IMR-90 (cell line): Measurements from ENCODE around the gene ARMH4. TPM values are rescaled to one million over a fixed set of nuclear protein-coding genes. Genes with fewer than 3 reads are reported as not detected.

Experiments
- ATAC-seq: fragments of 200-7000 bp; cut with Tn5 transposase; 2 replicates; pipeline ENCODE4 v1.9.1; 2020; ENCODE audit warnings: low read depth, mild to moderate bottlenecking, moderate library complexity
- BruUV-seq: library from RNA; stranded (reverse); fragments of 400-500 nt; replicated peaks from 2 replicates; lab custom pipeline; 2021; lab: Mats Ljungman, UMichigan
- CTCF ChIA-PET: fragments of 300-600 bp; formaldehyde crosslinking; extraction: SDS; loops from one replicate; lab custom pipeline; 2021; ENCODE audit warnings: antibody characterized with exemption; lab: Yijun Ruan, JAX
- POLR2A ChIA-PET: fragments of 300-600 bp; sonication (Branson Sonifier 250); formaldehyde crosslinking; loops from one replicate; lab custom pipeline; 2022; ENCODE audit warnings: antibody characterized with exemption; ENCODE audit not compliant: unreplicated experiment; lab: Charles Lee
- DNase-seq: peaks from one replicate; pipeline ENCODE4 v3.0.0; 2013
- H2AFZ ChIP-seq: replicated peaks from 2 replicates; pipeline ENCODE3; 2013; ENCODE audit warnings: low read length, mild to moderate bottlenecking; ENCODE audit not compliant: poor library complexity
- H2AK5ac ChIP-seq: 2 replicates; pipeline ENCODE4 v1.6.1; 2013; ENCODE audit warnings: low read depth, low read length, inconsistent platforms
- H2AK9ac ChIP-seq: replicated peaks from 2 replicates; pipeline ENCODE3; 2013; ENCODE audit warnings: mild to moderate bottlenecking, low read depth, low read length, moderate library complexity; ENCODE audit not compliant: poor library complexity
- H2BK120ac ChIP-seq: 2 replicates; pipeline ENCODE4 v1.6.1; 2013; ENCODE audit warnings: low read depth, low read length, inconsistent platforms
- H2BK15ac ChIP-seq: 3 replicates; pipeline ENCODE4 v1.6.1; 2013; ENCODE audit warnings: low read depth, low read length, inconsistent platforms
- H2BK20ac ChIP-seq: 2 replicates; pipeline ENCODE4 v1.6.1; 2013; ENCODE audit warnings: low read depth, mild to moderate bottlenecking, inconsistent platforms, low read length, moderate library complexity
- H2BK5ac ChIP-seq: 2 replicates; pipeline ENCODE4 v1.6.1; 2013; ENCODE audit warnings: mild to moderate bottlenecking, low read depth, low read length, inconsistent platforms; ENCODE audit not compliant: poor library complexity, severe bottlenecking
- H3K14ac ChIP-seq: replicated peaks from 2 replicates; pipeline ENCODE4 v1.6.1; 2013; ENCODE audit warnings: low read depth, low read length, inconsistent platforms
- H3K18ac ChIP-seq: 2 replicates; pipeline ENCODE4 v1.6.1; 2013; ENCODE audit warnings: low read depth, low read length, control low read depth
- H3K23ac ChIP-seq: 2 replicates; pipeline ENCODE4 v1.6.1; 2013; ENCODE audit warnings: low read depth, low read length, inconsistent platforms
- H3K27ac ChIP-seq: 2 replicates; pipeline ENCODE4 v1.5.1; 2013; ENCODE audit warnings: mild to moderate bottlenecking, control low read depth, low read length; ENCODE audit not compliant: insufficient read depth
- H3K27me3 ChIP-seq: 2 replicates; pipeline ENCODE4 v1.6.1; 2013; ENCODE audit warnings: low read length; ENCODE audit not compliant: control insufficient read depth, insufficient read depth
- H3K36me3 ChIP-seq: 2 replicates; pipeline ENCODE4 v1.6.1; 2013; ENCODE audit warnings: low read length, mixed read lengths; ENCODE audit not compliant: control insufficient read depth, insufficient read depth
- H3K4ac ChIP-seq: 2 replicates; pipeline ENCODE4 v1.6.1; 2013; ENCODE audit warnings: low read depth, low read length, inconsistent platforms
- H3K4me1 ChIP-seq: 2 replicates; pipeline ENCODE4 v1.6.1; 2013; ENCODE audit warnings: low read length, mixed read lengths; ENCODE audit not compliant: control insufficient read depth, insufficient read depth
- H3K4me2 ChIP-seq: 2 replicates; pipeline ENCODE4 v1.6.1; 2013; ENCODE audit warnings: low read depth, mild to moderate bottlenecking, control low read depth, low read length, moderate library complexity
- H3K4me3 ChIP-seq: 2 replicates; pipeline ENCODE4 v1.5.1; 2013; ENCODE audit warnings: low read depth, mild to moderate bottlenecking, control low read depth, low read length, moderate library complexity; ENCODE audit not compliant: insufficient read depth
- H3K56ac ChIP-seq: 2 replicates; pipeline ENCODE4 v1.6.1; 2013; ENCODE audit warnings: low read length, inconsistent platforms; ENCODE audit not compliant: insufficient read depth; ENCODE audit errors: extremely low read depth
- H3K79me1 ChIP-seq, 2 experiments: 2 replicates each; pipeline ENCODE4 v1.6.1; 2013; ENCODE audit warnings: low read length in 2 of 2, inconsistent platforms in 1 of 2, low read depth in 1 of 2
- H3K9ac ChIP-seq: 2 replicates; pipeline ENCODE4 v1.6.1; 2013; ENCODE audit warnings: low read depth, low read length, control low read depth
- H3K9me1 ChIP-seq: 2 replicates; pipeline ENCODE4 v1.6.1; 2013; ENCODE audit warnings: low read length, inconsistent platforms; ENCODE audit not compliant: insufficient read depth
- H3K9me3 ChIP-seq: 2 replicates; pipeline ENCODE4 v1.6.1; 2013; ENCODE audit warnings: low read length; ENCODE audit not compliant: control insufficient read depth, insufficient read depth
- H4K20me1 ChIP-seq: 2 replicates; pipeline ENCODE4 v1.6.1; 2013; ENCODE audit warnings: low read length, inconsistent platforms; ENCODE audit not compliant: insufficient read depth
- H4K5ac ChIP-seq: 2 replicates; pipeline ENCODE4 v1.6.1; 2013; ENCODE audit warnings: mild to moderate bottlenecking, low read depth, low read length, control low read depth
- H4K8ac ChIP-seq, 2 experiments: 2 replicates each; pipeline ENCODE4 v1.6.1; 2013; ENCODE audit warnings: low read depth in 2 of 2, low read length in 2 of 2, control low read depth in 1 of 2, inconsistent platforms in 1 of 2
- H4K91ac ChIP-seq: 2 replicates; pipeline ENCODE4 v1.6.1; 2013; ENCODE audit warnings: low read depth, low read length, inconsistent platforms; ENCODE audit not compliant: insufficient read depth
- CHD1 ChIP-seq: IDR thresholded peaks from 2 replicates; pipeline ENCODE4 v1.6.1; 2012; ENCODE audit warnings: low read depth, low read length, improper control_type of control experiment
- FOS ChIP-seq: fragments of 150-350 bp; IDR thresholded peaks from 2 replicates; pipeline ENCODE4 v1.6.1; 2016; ENCODE audit warnings: low read depth, low read length
- MAFK ChIP-seq: IDR thresholded peaks from 2 replicates; pipeline ENCODE4 v1.6.1; 2012; ENCODE audit warnings: low read depth, low read length, improper control_type of control experiment
- MAZ ChIP-seq: IDR thresholded peaks from 2 replicates; pipeline ENCODE4 v1.6.1; 2012; ENCODE audit warnings: low read depth, mild to moderate bottlenecking, low read length, improper control_type of control experiment, moderate library complexity, borderline replicate concordance
- MXI1 ChIP-seq: IDR thresholded peaks from 2 replicates; pipeline ENCODE4 v1.6.1; 2012; ENCODE audit warnings: low read depth, mild to moderate bottlenecking, low read length, moderate library complexity, borderline replicate concordance
- NFE2L2 ChIP-seq: fragments of 150-350 bp; IDR thresholded peaks from 2 replicates; pipeline ENCODE4 v1.6.1; 2016; ENCODE audit warnings: low read depth, mild to moderate bottlenecking, low read length
- POLR2A ChIP-seq: IDR thresholded peaks from 2 replicates; pipeline ENCODE4 v1.6.1; 2012; ENCODE audit warnings: mild to moderate bottlenecking, low read depth, low read length
- RCOR1 ChIP-seq: IDR thresholded peaks from 2 replicates; pipeline ENCODE4 v1.6.1; 2012; ENCODE audit warnings: mild to moderate bottlenecking, low read length, improper control_type of control experiment; ENCODE audit not compliant: insufficient replicate concordance
- RFX5 ChIP-seq: IDR thresholded peaks from 2 replicates; pipeline ENCODE4 v1.8.0; 2012; ENCODE audit warnings: low read depth, mild to moderate bottlenecking, low read length, moderate library complexity
- SMC3 ChIP-seq: fragments of 150-350 bp; IDR thresholded peaks from 2 replicates; pipeline ENCODE4 v1.6.1; 2016; ENCODE audit warnings: low read depth, mild to moderate bottlenecking, antibody characterized with exemption, low read length, moderate library complexity
- WGBS, 2 experiments: methylation state at CpG; one replicate each; pipeline versions ENCODE4 v1.1.5 to v1.1.7; 2013; ENCODE audit warnings: missing lambda C conversion rate in 2 of 2; ENCODE audit not compliant: insufficient read length in 1 of 2; ENCODE audit errors: extremely low coverage in 2 of 2; 5-methylcytosine and 5-hydroxymethylcytosine counted together
- dilution Hi-C: fragments of 300-500 bp; cut with HindIII; formaldehyde crosslinking; loops from one replicate; pipeline ENCODE4 v1.14.3; 2018; ENCODE audit warnings: low sequenced_read_pairs; ENCODE audit not compliant: unreplicated experiment
- in situ Hi-C: fragments of 300-500 bp; cut with MboI; formaldehyde crosslinking; loops from 3 replicates; pipeline ENCODE4 v1.14.3; 2019; ENCODE audit warnings: low sequenced_read_pairs, inconsistent platforms, mixed read lengths
- intact Hi-C: fragments of 100-400 bp; cut with micrococcal nuclease; formaldehyde crosslinking; loops from 2 replicates; pipeline ENCODE4 v1.10.0; 2022
- polyA plus RNA-seq, 3 experiments: library from polyadenylated mRNA; depleted of rRNA; stranded (reverse); fragments of >200 nt; gene quantifications; 2 replicates each; pipeline ENCODE4 v1.2.3, GENCODE V29; 2012; ENCODE audit warnings: low replicate concordance in 1 of 3
- total RNA-seq: library from RNA; depleted of rRNA; stranded (reverse); fragments of >200 nt; gene quantifications from 2 replicates; pipeline ENCODE4 v1.2.3, GENCODE V29; 2012
- TF ChIP-seq, protein P1 (sequence below): conservative IDR thresholded peaks from 2 replicates; pipeline ENCODE4 v1.5.1; 2012; ENCODE audit warnings: mild to moderate bottlenecking, low read depth, low read length, improper control_type of control experiment

The ARMH4 gene
- total and polyA plus RNA-seq, 2 of the 4 experiments (the other 2 are of a cell fraction) = 4.6 to 5.6 TPM

DNA sequence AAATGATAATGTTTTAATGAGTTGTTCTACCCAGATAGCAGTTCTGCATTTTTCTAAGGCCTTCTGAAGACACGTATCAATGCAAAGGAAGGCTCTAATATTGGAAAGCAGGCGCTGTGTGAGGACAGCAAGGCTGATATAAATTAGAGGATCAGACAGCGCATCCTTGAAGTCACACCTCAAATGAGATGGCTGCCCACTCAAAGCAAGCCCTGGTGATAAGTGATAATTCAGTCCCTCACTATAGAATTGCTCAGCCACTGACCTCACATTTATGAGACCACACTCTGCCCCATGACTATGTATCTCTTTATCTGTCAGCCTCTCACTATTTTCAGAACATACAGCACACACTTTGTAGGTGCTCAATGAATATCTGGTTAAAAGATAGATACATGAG lies 62.4 kb downstream of the ARMH4 start:
- no peak for DNase-seq
- H3K18ac ChIP-seq = no peak overlapping the region
- H3K4me3 ChIP-seq = no peak overlapping the region
- H3K23ac ChIP-seq = no peak overlapping the region
- H3K9me1 ChIP-seq = no peaks in the 10 kb centered on the region
- in situ Hi-C loops (no loop called here), intact Hi-C loops (no loop called here), dilution Hi-C loops (no loop called here)
- no peak overlapping the region for H3K9ac ChIP-seq
- ChIA-PET POLR2A (no interaction called here), CTCF (interaction anchor here (1.6 kb wide), 1 partner anchor 11 kb away, joined by 6 read pairs; no protein-coding TSS in a partner anchor)
- TF ChIP-seq MAFK (no peak), POLR2A (no peak), RCOR1 (no peak), SMC3 (no peak), MXI1 (no peak), FOS (no peak), RFX5 (no peak), NFE2L2 (no peak), MAZ (no peak), CHD1 (no peak)
- TF ChIP-seq, protein P1, sequence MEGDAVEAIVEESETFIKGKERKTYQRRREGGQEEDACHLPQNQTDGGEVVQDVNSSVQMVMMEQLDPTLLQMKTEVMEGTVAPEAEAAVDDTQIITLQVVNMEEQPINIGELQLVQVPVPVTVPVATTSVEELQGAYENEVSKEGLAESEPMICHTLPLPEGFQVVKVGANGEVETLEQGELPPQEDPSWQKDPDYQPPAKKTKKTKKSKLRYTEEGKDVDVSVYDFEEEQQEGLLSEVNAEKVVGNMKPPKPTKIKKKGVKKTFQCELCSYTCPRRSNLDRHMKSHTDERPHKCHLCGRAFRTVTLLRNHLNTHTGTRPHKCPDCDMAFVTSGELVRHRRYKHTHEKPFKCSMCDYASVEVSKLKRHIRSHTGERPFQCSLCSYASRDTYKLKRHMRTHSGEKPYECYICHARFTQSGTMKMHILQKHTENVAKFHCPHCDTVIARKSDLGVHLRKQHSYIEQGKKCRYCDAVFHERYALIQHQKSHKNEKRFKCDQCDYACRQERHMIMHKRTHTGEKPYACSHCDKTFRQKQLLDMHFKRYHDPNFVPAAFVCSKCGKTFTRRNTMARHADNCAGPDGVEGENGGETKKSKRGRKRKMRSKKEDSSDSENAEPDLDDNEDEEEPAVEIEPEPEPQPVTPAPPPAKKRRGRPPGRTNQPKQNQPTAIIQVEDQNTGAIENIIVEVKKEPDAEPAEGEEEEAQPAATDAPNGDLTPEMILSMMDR = no peak
- H3K56ac ChIP-seq = no peak overlapping the region
- H2BK15ac ChIP-seq = no peak overlapping the region
- ATAC-seq = no peak
- peaks cover 7% of the 10 kb centered on the region; the same call in 1 of the 2 replicates for H3K27me3 ChIP-seq
- no TSS peak for BruUV-seq
- H2AK9ac ChIP-seq = no peak overlapping the region
- peaks cover 2% of the 10 kb centered on the region; the same call in 1 of the 2 replicates for H3K9me3 ChIP-seq
- H3K79me1 ChIP-seq = no peaks in the 10 kb centered on the region
- no peak overlapping the region for H2BK20ac ChIP-seq
- no peak overlapping the region for H3K27ac ChIP-seq
- H3K36me3 ChIP-seq = no peaks in the 10 kb centered on the region
- no peak overlapping the region for H2BK120ac ChIP-seq
- no peak overlapping the region for H4K8ac ChIP-seq
- H4K5ac ChIP-seq = no peak overlapping the region
- no peak overlapping the region for H2AK5ac ChIP-seq
- H3K4me1 ChIP-seq = no peaks in the 10 kb centered on the region
- no peak overlapping the region for H2AFZ ChIP-seq
- no peak overlapping the region for H3K14ac ChIP-seq
- no peak overlapping the region for H3K4ac ChIP-seq
- no peak overlapping the region for H3K4me2 ChIP-seq
- H2BK5ac ChIP-seq = no peak overlapping the region
- no peak overlapping the region for H4K91ac ChIP-seq
- WGBS, 2 experiments = no CpG with 5 or more reads among the region's 3 CpGs
- H4K20me1 ChIP-seq = no peaks in the 10 kb centered on the region
